ENCODE measurements around the gene TAF5L.

The TAF5L gene

DNA sequence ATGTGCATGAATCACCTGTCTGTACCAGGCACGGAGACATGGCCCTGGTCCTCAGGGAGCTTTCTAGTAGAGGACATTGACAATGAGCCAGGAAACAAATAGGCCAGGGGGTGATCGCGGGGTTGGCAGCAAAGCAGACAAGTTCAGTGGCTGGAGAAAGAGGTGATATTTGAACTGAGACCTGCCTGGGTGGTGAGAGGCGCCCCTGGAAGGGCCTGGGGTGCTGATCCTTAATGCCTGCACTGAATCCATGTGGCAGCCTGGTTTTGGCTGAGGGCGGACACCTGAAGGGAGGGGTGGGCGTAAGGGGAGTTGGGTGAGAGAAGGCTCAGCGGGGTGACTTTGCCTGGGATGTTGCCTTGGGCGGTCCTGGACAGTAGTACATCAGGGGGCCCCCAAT lies 36.0 kb upstream of the TAF5L start:
- Histone ChIP-seq H3K4me1 (ENCODE audit: insufficient read depth, low read length, poor library complexity, severe bottlenecking) (no peaks in the 10 kb centered on the region), H3K9me2 (replicated peaks; ENCODE audit: low read depth, low read length) (no peaks in the 10 kb centered on the region), H3F3A (ENCODE audit: low read depth) (no peaks in the 10 kb centered on the region), H4K20me1 (ENCODE audit: insufficient read depth, low read length, poor library complexity, severe bottlenecking) (no peaks in the 10 kb centered on the region), H3K9me3 (ENCODE audit: insufficient read depth, low read depth, low read length) (no peaks in the 10 kb centered on the region), H3K4me3 (ENCODE audit: low read length, poor library complexity, severe bottlenecking) (no peak overlapping the region), H3K36me3 (ENCODE audit: insufficient read depth, low read length) (peaks cover 44% of the 10 kb centered on the region), H2AFZ (ENCODE audit: low read length) (no peak overlapping the region), H3K4me2 (ENCODE audit: low read depth, low read length, poor library complexity, severe bottlenecking) (no peak overlapping the region), H3K27me3 (ENCODE audit: insufficient read depth, low read length, poor library complexity, severe bottlenecking) (no peaks in the 10 kb centered on the region), H3K79me2 (ENCODE audit: insufficient read depth, low read length) (no peaks in the 10 kb centered on the region), H3K9ac (ENCODE audit: low read depth, low read length, poor library complexity, severe bottlenecking) (no peak overlapping the region)
- no peak for TF ChIP-seq EZH2phosphoT487 (IDR thresholded peaks at IDR 0.05; ENCODE audit: borderline replicate concordance)
- TF ChIP-seq, protein P1, sequence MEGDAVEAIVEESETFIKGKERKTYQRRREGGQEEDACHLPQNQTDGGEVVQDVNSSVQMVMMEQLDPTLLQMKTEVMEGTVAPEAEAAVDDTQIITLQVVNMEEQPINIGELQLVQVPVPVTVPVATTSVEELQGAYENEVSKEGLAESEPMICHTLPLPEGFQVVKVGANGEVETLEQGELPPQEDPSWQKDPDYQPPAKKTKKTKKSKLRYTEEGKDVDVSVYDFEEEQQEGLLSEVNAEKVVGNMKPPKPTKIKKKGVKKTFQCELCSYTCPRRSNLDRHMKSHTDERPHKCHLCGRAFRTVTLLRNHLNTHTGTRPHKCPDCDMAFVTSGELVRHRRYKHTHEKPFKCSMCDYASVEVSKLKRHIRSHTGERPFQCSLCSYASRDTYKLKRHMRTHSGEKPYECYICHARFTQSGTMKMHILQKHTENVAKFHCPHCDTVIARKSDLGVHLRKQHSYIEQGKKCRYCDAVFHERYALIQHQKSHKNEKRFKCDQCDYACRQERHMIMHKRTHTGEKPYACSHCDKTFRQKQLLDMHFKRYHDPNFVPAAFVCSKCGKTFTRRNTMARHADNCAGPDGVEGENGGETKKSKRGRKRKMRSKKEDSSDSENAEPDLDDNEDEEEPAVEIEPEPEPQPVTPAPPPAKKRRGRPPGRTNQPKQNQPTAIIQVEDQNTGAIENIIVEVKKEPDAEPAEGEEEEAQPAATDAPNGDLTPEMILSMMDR (conservative IDR thresholded peaks at IDR 0.05; ENCODE audit: low read length): no peak

DNA sequence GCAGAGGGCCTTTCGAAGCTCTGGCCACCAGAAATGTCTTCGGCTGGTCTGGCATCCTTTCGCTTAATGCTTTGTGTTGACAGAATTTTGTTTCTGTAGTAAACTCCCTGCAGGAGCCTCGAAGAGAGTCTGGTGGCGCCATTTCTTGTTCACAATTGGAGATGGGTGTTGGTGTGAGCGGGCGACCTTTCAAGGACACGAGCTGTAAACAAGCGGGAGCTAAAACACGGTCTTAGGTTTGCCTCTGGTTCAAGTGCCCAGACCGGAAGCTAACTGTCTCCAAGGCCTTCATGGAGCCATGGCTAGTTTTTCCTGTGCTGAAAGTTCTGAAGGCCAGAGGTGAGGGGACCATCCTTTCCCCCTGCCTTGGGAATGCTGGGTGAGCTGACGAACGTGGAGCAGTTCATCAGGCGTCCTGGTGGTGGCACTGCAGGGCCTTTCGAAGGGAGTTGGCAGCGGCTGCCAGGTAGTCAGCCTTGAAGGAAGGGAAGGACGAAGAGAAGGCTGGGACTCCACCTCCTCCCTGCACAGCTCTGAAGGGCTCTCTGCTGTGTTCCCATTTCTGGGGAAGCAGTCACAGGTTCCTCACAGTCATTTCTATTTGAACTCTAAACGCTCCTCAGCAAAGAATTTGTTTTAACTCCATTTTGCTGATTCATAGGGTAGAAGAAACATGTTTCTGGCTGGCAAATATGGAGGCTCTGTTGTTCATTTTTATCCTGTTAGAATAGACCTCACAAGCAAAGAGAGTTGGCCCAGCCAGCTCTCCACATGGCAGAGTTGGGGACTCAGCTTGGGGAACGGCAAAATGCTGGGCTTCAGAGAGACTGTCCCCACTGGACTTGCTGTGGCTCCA lies 35.3 kb upstream of the TAF5L start:
- H3K79me2 ChIP-seq (ENCODE audit: insufficient read depth, low read length): no peaks in the 10 kb centered on the region
- H2AFZ ChIP-seq (ENCODE audit: low read length): no peak overlapping the region
- no peaks in the 10 kb centered on the region for H3K27me3 ChIP-seq (ENCODE audit: insufficient read depth, low read length, poor library complexity, severe bottlenecking)
- no peak overlapping the region for H3K4me3 ChIP-seq (ENCODE audit: low read length, poor library complexity, severe bottlenecking)
- H4K20me1 ChIP-seq (ENCODE audit: insufficient read depth, low read length, poor library complexity, severe bottlenecking): no peaks in the 10 kb centered on the region
- no peaks in the 10 kb centered on the region for H3K4me1 ChIP-seq (ENCODE audit: insufficient read depth, low read length, poor library complexity, severe bottlenecking)
- H3K9me3 ChIP-seq (ENCODE audit: insufficient read depth, low read depth, low read length): no peaks in the 10 kb centered on the region
- no peak for TF ChIP-seq EZH2phosphoT487 (IDR thresholded peaks at IDR 0.05; ENCODE audit: borderline replicate concordance)
- TF ChIP-seq, protein P1 (conservative IDR thresholded peaks at IDR 0.05; ENCODE audit: low read length): peak; percentile 92
- no peaks in the 10 kb centered on the region for H3F3A ChIP-seq (ENCODE audit: low read depth)
- peaks cover 51% of the 10 kb centered on the region for H3K36me3 ChIP-seq (ENCODE audit: insufficient read depth, low read length)
- no peak overlapping the region for H3K4me2 ChIP-seq (ENCODE audit: low read depth, low read length, poor library complexity, severe bottlenecking)
- no peaks in the 10 kb centered on the region for H3K9me2 ChIP-seq (replicated peaks; ENCODE audit: low read depth, low read length)
- H3K9ac ChIP-seq (ENCODE audit: low read depth, low read length, poor library complexity, severe bottlenecking): no peak overlapping the region

DNA sequence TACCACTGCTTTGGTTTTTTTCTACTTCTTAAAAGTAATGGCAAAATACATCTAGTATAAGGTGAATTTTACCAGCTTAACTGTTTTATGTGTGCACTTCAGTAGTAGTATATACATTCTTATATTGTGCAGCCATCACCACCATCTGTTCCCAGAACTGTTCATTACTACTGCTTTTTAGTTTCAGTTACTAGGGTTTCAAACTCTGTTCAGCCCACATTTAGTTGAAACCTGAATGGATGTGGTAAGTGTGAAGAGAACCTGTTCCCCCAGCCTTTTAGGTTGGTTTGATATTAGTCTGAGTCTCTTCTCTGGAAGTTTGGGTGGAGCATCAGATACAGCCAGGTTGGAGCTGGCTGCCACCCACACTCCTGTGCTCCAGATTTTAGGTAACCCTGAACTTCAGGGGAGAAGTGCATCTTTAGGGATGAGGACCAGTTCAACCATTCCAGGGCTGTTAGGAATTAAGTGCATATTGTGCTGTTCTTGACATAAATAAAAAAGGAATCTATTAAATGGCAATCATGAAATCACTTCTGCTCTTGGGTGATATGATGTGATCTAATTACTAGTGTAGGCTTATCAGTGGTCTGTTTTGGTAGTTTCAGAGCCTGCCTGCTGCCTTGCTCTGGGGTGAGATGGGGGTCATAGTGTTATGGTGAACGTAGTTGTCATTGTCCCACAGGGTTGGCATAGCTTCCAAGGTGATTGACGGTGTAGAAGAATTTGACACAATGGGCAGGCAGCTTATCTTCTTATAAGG lies 32.3 kb upstream of the TAF5L start:
- no peak for TF ChIP-seq EZH2phosphoT487 (IDR thresholded peaks at IDR 0.05; ENCODE audit: borderline replicate concordance)
- TF ChIP-seq, protein P1 (conservative IDR thresholded peaks at IDR 0.05; ENCODE audit: low read length): no peak
- H3K9me3 ChIP-seq (ENCODE audit: insufficient read depth, low read depth, low read length): no peaks in the 10 kb centered on the region
- H3K9ac ChIP-seq (ENCODE audit: low read depth, low read length, poor library complexity, severe bottlenecking): no peak overlapping the region
- no peaks in the 10 kb centered on the region for H3F3A ChIP-seq (ENCODE audit: low read depth)
- H3K9me2 ChIP-seq (replicated peaks; ENCODE audit: low read depth, low read length): no peaks in the 10 kb centered on the region
- H3K36me3 ChIP-seq (ENCODE audit: insufficient read depth, low read length): peaks cover 80% of the 10 kb centered on the region
- no peaks in the 10 kb centered on the region for H4K20me1 ChIP-seq (ENCODE audit: insufficient read depth, low read length, poor library complexity, severe bottlenecking)
- no peak overlapping the region for H3K4me2 ChIP-seq (ENCODE audit: low read depth, low read length, poor library complexity, severe bottlenecking)
- no peaks in the 10 kb centered on the region for H3K27me3 ChIP-seq (ENCODE audit: insufficient read depth, low read length, poor library complexity, severe bottlenecking)
- H3K4me3 ChIP-seq (ENCODE audit: low read length, poor library complexity, severe bottlenecking): no peak overlapping the region
- H2AFZ ChIP-seq (ENCODE audit: low read length): no peak overlapping the region
- H3K79me2 ChIP-seq (ENCODE audit: insufficient read depth, low read length): no peaks in the 10 kb centered on the region
- H3K4me1 ChIP-seq (ENCODE audit: insufficient read depth, low read length, poor library complexity, severe bottlenecking): no peaks in the 10 kb centered on the region

Data from Loucy (cell line).